Loucy (cell line): ENCODE measurements around the gene SERTAD1.

Source experiments
- H2AFZ ChIP-seq: fragments of 200-600 bp; sonication (generic); 2 replicates; pipeline ENCODE4 v1.6.0; 2016; ENCODE audit warnings: antibody characterized with exemption, mild to moderate bottlenecking, low read length, moderate library complexity
- H3F3A ChIP-seq: fragments of 200-600 bp; 2 replicates; pipeline ENCODE4 v1.6.0; 2016; ENCODE audit warnings: antibody characterized with exemption, low read depth, mild to moderate bottlenecking
- H3K27me3 ChIP-seq: fragments of 200-600 bp; sonication (generic); 2 replicates; pipeline ENCODE4 v1.6.1; 2014; ENCODE audit warnings: low read length, mild to moderate bottlenecking; ENCODE audit not compliant: insufficient read depth, poor library complexity, severe bottlenecking
- H3K36me3 ChIP-seq: fragments of 200-600 bp; sonication (generic); 2 replicates; pipeline ENCODE4 v1.6.1; 2016; ENCODE audit warnings: low read length; ENCODE audit not compliant: insufficient read depth
- H3K4me1 ChIP-seq: fragments of 200-600 bp; sonication (generic); 2 replicates; pipeline ENCODE4 v1.5.1; 2014; ENCODE audit warnings: low read length, mild to moderate bottlenecking; ENCODE audit not compliant: insufficient read depth, poor library complexity, severe bottlenecking
- H3K4me2 ChIP-seq: fragments of 200-600 bp; sonication (generic); 2 replicates; pipeline ENCODE4 v1.6.0; 2014; ENCODE audit warnings: antibody characterized with exemption, low read length, low read depth, mild to moderate bottlenecking; ENCODE audit not compliant: poor library complexity, severe bottlenecking
- H3K4me3 ChIP-seq: fragments of 200-600 bp; sonication (generic); 2 replicates; pipeline ENCODE4 v1.5.1; 2014; ENCODE audit warnings: low read length, mild to moderate bottlenecking, mixed read lengths; ENCODE audit not compliant: poor library complexity, severe bottlenecking
- H3K79me2 ChIP-seq: fragments of 200-600 bp; sonication (generic); 2 replicates; pipeline ENCODE4 v1.6.1; 2014; ENCODE audit warnings: low read length; ENCODE audit not compliant: insufficient read depth
- H3K9ac ChIP-seq: fragments of 200-600 bp; sonication (generic); 2 replicates; pipeline ENCODE4 v1.6.0; 2014; ENCODE audit warnings: mild to moderate bottlenecking, low read depth, low read length, moderate library complexity; ENCODE audit not compliant: poor library complexity, severe bottlenecking
- H3K9me2 ChIP-seq: fragments of 200-600 bp; sonication (generic); replicated peaks from 2 replicates; pipeline ENCODE4 v1.6.1; 2016; ENCODE audit warnings: low read depth, low read length, mixed read lengths
- H3K9me3 ChIP-seq: fragments of 200-600 bp; sonication (generic); 2 replicates; pipeline ENCODE4 v1.6.1; 2014; ENCODE audit warnings: mild to moderate bottlenecking, antibody characterized with exemption, low read length, low read depth; ENCODE audit not compliant: insufficient read depth
- H4K20me1 ChIP-seq: fragments of 200-600 bp; sonication (generic); 2 replicates; pipeline ENCODE4 v1.6.0; 2014; ENCODE audit warnings: antibody characterized with exemption, low read length, mild to moderate bottlenecking; ENCODE audit not compliant: insufficient read depth, poor library complexity, severe bottlenecking
- EZH2phosphoT487 ChIP-seq: fragments of 200-600 bp; IDR thresholded peaks from 2 replicates; pipeline ENCODE4 v1.6.1; 2018; ENCODE audit warnings: antibody characterized with exemption, mild to moderate bottlenecking, moderate library complexity, borderline replicate concordance
- TF ChIP-seq, protein P1 (sequence below): fragments of 200-600 bp; sonication (generic); conservative IDR thresholded peaks from 2 replicates; pipeline ENCODE4 v1.5.1; 2014; ENCODE audit warnings: mild to moderate bottlenecking, antibody characterized with exemption, low read length

Gene SERTAD1

DNA sequence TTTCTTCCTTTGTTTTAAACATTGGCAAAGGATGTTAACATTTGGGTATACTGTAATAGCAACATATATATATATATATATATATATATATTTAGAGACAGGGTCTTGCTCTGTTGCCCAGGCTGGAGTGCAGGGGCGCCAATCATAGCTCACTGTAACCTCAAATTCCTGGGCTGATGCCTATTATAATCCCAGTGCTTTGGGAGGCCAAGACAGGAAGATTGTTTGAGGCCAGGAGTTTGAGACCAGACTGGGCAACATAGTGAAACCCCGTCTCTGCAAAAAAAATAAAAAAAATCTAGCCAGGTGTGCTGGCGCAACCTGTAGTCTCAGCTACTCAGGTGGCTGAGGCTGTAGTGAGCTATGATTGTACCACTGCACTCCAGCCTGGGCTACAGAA is 34.4 kb upstream of the SERTAD1 start:
- Histone ChIP-seq H3K4me3 (no peak overlapping the region), H3K27me3 (no peaks in the 10 kb centered on the region), H3K4me1 (peaks cover 9% of the 10 kb centered on the region), H3F3A (no peaks in the 10 kb centered on the region), H2AFZ (no peak overlapping the region), H3K36me3 (no peaks in the 10 kb centered on the region), H3K9ac (no peak overlapping the region), H3K9me2 (no peaks in the 10 kb centered on the region), H3K4me2 (no peak overlapping the region), H3K9me3 (no peaks in the 10 kb centered on the region), H4K20me1 (no peaks in the 10 kb centered on the region), H3K79me2 (no peaks in the 10 kb centered on the region)
- no peak for TF ChIP-seq EZH2phosphoT487
- TF ChIP-seq, protein P1, sequence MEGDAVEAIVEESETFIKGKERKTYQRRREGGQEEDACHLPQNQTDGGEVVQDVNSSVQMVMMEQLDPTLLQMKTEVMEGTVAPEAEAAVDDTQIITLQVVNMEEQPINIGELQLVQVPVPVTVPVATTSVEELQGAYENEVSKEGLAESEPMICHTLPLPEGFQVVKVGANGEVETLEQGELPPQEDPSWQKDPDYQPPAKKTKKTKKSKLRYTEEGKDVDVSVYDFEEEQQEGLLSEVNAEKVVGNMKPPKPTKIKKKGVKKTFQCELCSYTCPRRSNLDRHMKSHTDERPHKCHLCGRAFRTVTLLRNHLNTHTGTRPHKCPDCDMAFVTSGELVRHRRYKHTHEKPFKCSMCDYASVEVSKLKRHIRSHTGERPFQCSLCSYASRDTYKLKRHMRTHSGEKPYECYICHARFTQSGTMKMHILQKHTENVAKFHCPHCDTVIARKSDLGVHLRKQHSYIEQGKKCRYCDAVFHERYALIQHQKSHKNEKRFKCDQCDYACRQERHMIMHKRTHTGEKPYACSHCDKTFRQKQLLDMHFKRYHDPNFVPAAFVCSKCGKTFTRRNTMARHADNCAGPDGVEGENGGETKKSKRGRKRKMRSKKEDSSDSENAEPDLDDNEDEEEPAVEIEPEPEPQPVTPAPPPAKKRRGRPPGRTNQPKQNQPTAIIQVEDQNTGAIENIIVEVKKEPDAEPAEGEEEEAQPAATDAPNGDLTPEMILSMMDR, result no peak

DNA sequence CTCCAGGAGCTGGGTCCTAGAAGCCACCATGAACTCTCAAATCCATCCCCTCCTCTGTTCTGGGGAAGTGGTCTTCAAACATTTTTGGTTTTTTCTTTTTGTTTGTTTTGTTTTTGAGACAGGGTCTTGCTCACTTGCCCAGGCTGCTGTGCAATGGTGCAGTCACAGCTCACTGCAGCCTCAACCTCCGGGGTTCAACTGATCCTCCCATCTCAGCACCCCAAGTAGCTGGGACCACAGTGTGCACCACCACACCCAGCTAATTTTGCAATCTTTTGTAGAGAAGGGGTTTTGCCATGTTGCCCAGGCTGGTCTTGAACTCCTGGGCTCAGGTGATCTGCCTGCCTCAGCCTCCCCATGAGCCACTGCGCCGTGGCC is 32.8 kb upstream of the SERTAD1 start:
- no peaks in the 10 kb centered on the region for H3K27me3 ChIP-seq
- no peak overlapping the region for H3K4me3 ChIP-seq
- no peaks in the 10 kb centered on the region for H3K36me3 ChIP-seq
- H3K9ac ChIP-seq, result no peak overlapping the region
- H3K9me2 ChIP-seq, result no peaks in the 10 kb centered on the region
- H2AFZ ChIP-seq, result no peak overlapping the region
- no peak for TF ChIP-seq EZH2phosphoT487
- TF ChIP-seq, protein P1, result no peak
- no peaks in the 10 kb centered on the region for H4K20me1 ChIP-seq
- H3K79me2 ChIP-seq, result no peaks in the 10 kb centered on the region
- no peaks in the 10 kb centered on the region for H3F3A ChIP-seq
- no peak overlapping the region for H3K4me2 ChIP-seq
- no peaks in the 10 kb centered on the region for H3K9me3 ChIP-seq
- no peaks in the 10 kb centered on the region for H3K4me1 ChIP-seq

DNA sequence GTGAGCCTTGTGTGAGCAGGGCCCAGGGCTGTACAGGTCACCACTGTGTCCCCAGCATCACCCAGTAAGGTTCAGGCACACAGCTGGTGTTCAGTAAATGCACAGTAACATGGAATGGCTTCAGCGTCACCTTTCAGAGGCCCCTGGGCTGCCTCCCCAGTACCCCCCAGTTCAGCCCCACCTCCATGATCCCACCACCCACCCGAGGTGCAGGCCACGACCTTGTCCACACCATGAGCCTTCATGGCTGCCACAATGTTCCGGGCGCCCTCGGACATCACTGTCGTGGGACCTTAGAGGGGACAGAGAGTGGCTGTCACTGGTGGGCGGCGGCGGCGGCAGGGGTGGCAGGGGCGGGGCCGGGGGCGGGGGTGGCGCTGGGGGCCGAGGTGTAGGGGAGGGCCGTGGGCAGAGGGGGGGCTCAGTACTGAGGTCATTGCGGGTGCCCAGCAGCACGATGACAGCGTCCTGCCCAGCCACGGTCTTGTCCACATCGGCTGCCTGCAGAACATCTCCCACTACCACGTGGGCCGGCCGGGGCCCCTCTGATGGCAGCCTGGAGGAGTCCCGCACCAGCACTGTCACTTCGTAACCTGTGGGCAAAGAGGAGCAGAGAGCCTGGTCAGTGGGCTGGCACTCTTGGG is 32.3 kb upstream of the SERTAD1 start:
- Histone ChIP-seq H4K20me1 (no peaks in the 10 kb centered on the region), H3K4me1 (no peaks in the 10 kb centered on the region), H3K27me3 (no peaks in the 10 kb centered on the region), H3K4me3 (no peak overlapping the region), H3F3A (no peaks in the 10 kb centered on the region), H3K4me2 (no peak overlapping the region), H3K9me3 (no peaks in the 10 kb centered on the region), H3K9me2 (no peaks in the 10 kb centered on the region), H3K36me3 (no peaks in the 10 kb centered on the region), H3K79me2 (no peaks in the 10 kb centered on the region), H2AFZ (no peak overlapping the region), H3K9ac (no peak overlapping the region)
- TF ChIP-seq, protein P1, result no peak
- TF ChIP-seq EZH2phosphoT487, result no peak
